Measurements from ENCODE around the gene FGF1.

The FGF1 gene

GRCh38 chr5:142572006-142572405 lies 113.9 kb downstream of the FGF1 start:
- no peak for DNase-seq (ENCODE audit: low spot score)

- no peak for DNase-seq (ENCODE audit: low spot score)
Observed at GRCh38 chr5:142571371-142571770, 114.5 kb downstream of the FGF1 start.

GRCh38 chr5:142569905-142570304 lies 116.0 kb downstream of the FGF1 start:
- DNase-seq (ENCODE audit: low spot score): no peak

GRCh38 chr5:142568996-142569335 lies 116.9 kb downstream of the FGF1 start:
- no peak for DNase-seq (ENCODE audit: low spot score)

GRCh38 chr5:142568283-142568995 lies 117.5 kb downstream of the FGF1 start:
- no peak for DNase-seq (ENCODE audit: low spot score)

- DNase-seq (ENCODE audit: low spot score): no peak
Observed at GRCh38 chr5:142561486-142562097, 124.3 kb downstream of the FGF1 start.

GRCh38 chr5:142561029-142561428 lies 124.9 kb downstream of the FGF1 start:
- DNase-seq (ENCODE audit: low spot score): no peak

- no peak for DNase-seq (ENCODE audit: low spot score)
Observed at GRCh38 chr5:142552107-142552506, 133.8 kb downstream of the FGF1 start.

GRCh38 chr5:142551338-142552067 lies 134.4 kb downstream of the FGF1 start:
- peak; percentile 55 for DNase-seq (ENCODE audit: low spot score)

- no peak for DNase-seq (ENCODE audit: low spot score)
Observed at GRCh38 chr5:142550471-142550870, 135.4 kb downstream of the FGF1 start.

GRCh38 chr5:142549834-142550233 lies 136.1 kb downstream of the FGF1 start:
- no peak for DNase-seq (ENCODE audit: low spot score)

GRCh38 chr5:142548739-142549275 lies 137.1 kb downstream of the FGF1 start:
- peak; percentile 95 for DNase-seq (ENCODE audit: low spot score)

GRCh38 chr5:142547445-142548380 lies 138.2 kb downstream of the FGF1 start:
- DNase-seq (ENCODE audit: low spot score): no peak

GRCh38 chr5:142545650-142546322 lies 140.1 kb downstream of the FGF1 start:
- no peak for DNase-seq (ENCODE audit: low spot score)

GRCh38 chr5:142544946-142545649 lies 140.8 kb downstream of the FGF1 start:
- DNase-seq (ENCODE audit: low spot score): no peak

- no peak for DNase-seq (ENCODE audit: low spot score)
Observed at GRCh38 chr5:142544071-142544753, 141.7 kb downstream of the FGF1 start.

GRCh38 chr5:142542906-142543305 lies 143.0 kb downstream of the FGF1 start:
- peak; percentile 71 for DNase-seq (ENCODE audit: low spot score)

All from cerebellar cortex (tissue), 1 donor.